Measurements from ENCODE around the gene ACTL6A.
A peak's percentile ranks its signal among the peaks of the same experiment; 100 is the strongest.
"Not testable (repeated sequence)": the region's sequence is repeated elsewhere in the genome, so short reads cannot be mapped to it uniquely, and the experiment has no call there.

The ACTL6A gene

DNA sequence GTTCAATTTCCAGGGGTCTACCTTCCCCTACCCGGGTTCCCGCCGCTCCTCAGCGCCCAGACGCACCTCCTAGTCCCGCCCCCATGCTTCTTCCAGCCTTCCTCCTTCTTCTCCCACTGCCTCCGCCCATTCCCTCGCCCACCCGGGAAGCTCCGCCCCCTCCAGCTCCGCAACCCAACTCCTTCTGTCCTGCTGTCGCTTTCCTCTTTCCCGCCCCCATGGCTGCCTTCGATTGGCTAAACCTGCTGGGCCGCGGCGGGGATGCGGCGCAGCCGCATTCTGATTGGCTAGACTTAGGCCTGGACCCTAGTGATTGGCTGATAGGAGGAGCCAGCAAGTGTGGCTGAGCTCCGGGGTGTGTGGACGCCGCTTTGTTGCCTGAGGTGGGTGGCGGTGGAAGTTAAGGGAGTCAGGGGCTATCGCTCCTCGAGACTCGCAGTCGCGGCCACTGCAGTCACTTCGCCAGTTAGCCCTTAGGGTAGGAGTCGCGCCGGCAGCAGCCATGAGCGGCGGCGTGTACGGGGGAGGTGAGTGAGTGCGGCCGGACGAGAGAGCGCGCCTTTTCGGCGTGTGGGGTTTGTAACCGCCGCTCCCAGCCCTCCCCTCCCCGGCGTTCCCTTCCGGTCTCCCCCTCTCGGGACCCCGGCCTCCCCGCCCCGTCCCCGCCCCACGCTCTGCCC, at the start of gene ACTL6A:
TSS of gene ACTL6A (plus strand) at position 336 of the 680 bp plus-strand sequence. CDS start at position 503, 167 bp downstream.
- peak; percentile 96 for DNase-seq

DNA sequence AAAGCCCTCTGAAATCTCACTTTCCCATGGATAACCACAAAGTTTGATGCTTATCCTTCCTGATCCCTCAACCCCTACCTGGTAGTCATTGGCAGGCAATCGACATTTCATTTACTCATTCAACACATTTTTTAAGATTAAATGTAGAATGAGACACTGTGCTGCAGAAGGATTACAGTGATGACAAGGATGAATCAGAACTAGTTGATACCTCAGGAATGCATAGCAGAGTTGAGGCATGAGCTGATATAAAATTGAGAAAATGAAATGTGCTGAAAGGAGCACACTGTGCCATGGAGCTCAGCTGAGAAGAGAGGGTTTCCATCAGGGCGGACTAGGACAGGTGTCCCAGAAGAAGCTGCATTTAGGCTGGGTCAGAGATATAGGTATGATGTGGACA, 48.9 kb upstream of the ACTL6A start:
- no peak for DNase-seq

DNA sequence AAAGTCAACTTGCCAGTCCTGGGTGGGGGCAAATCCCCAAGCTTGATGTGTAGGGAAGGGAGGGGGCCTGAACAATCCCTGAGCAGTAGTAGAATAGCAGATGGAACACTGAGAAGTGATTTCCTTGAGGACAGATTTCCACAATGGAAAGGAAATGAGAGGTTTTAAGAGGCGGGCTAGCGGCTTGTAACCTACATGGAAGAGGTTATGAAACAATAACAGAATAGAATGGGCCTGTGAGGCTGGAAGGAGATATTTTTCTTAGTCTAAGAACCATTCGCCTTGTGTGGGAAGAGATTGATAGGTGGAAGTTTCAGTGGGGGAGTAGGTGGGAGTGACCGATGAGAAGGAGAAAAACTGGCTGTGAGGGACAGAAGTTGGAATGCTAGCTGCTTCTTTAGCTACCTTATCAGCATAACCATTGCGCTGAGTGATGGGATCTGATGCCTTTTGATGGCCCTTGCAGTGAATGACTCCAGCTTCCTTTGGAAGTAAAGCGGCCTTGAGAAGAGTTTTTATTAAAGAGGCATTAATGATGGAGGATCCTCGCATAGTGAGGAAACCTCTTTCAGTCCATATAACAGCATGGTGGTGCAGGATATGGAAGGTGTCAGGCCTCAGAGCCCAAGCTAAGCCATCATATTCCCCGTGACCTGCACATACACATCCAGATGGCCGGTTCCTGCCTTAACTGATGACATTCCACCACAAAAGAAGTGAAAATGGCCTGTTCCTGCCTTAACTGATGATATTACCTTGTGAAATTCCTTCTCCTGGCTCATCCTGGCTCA, 46.1 kb upstream of the ACTL6A start:
- DNase-seq: not testable (repeated sequence)

DNA sequence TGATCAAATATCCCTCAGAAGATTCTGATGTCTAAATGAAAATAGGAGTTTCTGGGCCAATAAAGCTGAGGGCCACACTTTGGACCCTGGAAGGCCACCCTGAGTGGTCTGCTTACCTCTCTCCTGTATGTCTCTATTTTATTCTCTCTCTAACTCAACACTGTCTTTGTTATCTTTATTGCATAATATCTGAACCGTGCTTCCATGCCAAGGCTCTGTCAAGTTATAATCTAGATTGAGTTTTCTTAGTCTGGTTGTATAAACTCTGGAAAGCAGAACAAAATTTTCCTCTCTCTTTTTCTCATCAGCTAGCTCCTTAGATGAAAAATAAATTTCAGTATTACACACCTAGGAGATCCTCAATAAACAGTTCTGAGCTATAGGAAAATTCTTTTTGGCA, 36.2 kb upstream of the ACTL6A start:
- DNase-seq: no peak

DNA sequence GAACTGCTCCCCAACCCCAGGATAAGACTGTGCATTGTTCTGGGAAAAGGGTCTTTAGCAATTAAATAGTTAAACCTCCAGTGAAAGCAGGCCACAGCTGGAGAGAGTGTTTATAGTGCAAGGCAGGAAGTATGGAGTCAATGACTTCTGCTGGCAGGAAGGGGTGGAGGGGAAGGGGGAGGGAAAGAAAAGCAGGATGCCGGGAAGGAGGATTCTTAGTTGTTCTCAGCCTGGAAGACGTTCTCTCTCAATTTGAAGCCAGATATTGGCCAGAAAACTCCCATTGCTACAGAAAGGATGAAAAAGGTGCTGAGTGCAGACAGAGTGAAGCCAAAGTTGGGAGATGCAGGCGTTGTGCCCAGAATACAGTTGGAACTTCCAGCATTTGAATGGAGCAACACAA, 35.7 kb upstream of the ACTL6A start:
- DNase-seq: no peak

DNA sequence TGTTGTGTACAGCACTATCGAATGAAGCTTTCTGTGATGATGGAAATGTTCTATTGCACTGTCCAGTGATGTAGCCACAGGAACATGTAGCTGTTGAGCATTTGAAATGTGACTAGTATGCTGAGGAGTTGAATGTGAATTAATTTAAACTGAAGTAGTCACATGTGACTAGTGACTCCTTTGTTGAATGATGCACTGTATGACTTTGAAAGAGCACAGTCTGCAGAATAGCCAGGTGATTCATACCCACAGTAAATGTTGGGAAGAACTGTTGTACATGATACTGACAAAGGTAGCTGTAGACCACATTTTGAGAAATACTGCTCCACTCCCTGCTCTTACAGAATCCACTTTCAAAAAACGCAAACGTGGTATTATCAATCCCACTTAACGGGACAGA, 34.0 kb upstream of the ACTL6A start:
- DNase-seq: no peak

DNA sequence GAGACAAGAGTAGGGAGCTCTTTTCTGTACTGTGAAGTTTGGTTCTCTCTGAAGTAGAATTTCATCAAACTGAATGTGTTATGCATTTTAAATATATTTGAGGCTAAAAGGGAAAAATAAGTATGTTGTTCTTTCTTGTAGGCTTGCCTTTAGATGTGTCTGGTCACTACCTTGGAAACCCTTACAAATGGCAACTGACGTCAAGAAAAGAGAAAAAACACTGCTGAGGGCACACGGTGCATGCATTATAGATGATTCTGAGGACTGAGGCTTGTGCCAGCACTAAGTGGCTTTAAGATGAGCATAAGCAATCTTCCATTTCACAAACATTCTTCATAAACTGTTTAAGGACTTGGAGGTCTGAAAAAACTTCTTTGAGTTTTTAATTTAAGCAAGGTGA, 31.1 kb upstream of the ACTL6A start:
- no peak for DNase-seq

DNA sequence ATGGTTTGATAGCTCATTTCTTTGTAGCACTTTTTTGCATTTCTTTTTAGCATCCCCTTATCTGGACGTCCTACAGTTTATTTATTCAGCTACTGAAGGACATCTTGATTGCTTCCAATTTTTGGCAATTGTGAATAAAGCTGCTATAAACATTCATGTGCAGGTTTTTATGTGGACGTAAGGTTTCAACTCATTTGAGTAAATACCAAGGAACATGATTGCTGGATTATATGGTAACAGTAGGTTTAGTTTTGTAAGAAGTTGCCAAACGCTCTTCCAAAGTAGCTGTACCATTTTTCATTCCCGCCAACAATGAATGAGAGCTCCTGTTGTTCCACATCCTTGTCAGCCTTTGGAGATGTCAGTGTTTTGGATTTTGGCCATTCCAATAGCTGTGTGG, 29.5 kb upstream of the ACTL6A start:
- no peak for DNase-seq

DNA sequence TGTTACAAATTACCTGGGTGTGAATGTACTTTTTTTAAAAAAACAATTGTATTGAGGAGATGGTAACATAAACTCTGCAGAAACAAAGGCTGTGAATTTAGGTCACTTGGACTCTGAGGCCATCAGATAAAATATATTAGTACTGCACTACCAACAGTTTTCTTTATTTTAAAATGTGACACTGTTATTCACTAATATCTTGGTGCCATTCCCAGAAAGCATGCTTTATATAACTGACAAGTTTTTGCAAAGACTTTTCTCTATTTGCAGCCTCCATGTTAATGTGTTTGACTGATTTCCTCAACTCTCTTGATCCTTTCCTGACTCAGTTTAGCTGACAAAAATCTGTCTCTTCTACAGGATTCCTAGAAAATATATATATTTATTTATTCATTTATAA, 26.5 kb upstream of the ACTL6A start:
- no peak for DNase-seq

DNA sequence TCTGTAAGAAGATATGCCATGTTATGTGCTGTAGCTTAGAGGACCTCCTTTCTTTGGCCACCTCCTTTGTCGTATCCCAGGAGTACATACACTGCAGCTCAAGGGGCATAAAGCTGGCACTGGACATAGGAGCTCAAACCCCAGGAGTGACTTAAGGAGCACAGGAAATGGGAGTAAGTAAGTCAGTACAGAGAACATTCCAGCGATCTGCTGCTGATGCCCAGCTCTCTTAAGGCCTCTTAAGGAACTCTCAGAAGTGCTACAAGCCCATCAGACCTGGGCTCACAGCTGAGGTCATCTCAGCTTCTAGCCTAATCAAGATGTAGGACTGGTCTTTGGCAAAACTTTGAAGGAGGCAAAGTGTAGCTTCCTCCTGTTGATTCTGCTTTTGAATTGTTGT, 21.6 kb upstream of the ACTL6A start:
- DNase-seq: no peak

DNA sequence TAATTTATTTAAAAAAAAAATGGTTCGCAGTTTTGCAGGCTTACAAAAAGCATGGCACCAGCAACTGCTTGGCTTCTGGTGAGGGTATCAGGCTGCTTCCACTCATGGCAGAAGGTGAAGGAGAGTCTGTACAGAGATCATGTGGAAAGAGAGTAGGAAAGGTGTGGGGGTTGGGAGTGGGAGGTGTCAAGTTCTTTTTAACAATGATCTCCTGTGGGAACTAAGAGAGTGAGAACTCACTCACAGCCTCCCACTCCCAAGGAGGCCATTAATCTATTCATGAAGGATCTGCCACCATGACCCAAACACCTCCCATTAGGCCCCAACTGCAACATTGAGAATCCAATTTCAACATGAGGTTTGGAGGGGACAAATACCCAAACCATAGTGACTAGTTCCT, 21.1 kb upstream of the ACTL6A start:
- no peak for DNase-seq

DNA sequence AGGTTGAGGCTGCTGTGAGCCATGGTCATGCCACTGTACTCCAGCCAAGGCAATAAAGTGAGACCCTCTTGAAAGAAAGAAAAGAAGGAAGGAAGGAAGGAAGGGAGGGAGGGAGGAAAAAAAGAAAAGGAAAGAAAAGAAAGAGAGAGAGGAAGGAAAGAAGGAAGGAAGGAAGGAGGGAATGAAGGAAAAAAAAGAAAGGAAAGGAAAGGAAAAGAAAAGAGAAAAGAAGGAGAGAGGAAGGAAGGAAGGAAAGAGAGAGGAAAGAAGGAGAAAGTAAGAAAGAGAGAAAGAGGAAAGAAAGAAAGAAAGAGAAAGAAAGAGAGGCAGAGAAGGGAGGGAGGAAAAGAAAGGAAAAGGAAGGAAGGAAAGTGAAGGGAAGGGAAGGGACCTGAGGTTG, 20.4 kb upstream of the ACTL6A start:
- DNase-seq: no peak

DNA sequence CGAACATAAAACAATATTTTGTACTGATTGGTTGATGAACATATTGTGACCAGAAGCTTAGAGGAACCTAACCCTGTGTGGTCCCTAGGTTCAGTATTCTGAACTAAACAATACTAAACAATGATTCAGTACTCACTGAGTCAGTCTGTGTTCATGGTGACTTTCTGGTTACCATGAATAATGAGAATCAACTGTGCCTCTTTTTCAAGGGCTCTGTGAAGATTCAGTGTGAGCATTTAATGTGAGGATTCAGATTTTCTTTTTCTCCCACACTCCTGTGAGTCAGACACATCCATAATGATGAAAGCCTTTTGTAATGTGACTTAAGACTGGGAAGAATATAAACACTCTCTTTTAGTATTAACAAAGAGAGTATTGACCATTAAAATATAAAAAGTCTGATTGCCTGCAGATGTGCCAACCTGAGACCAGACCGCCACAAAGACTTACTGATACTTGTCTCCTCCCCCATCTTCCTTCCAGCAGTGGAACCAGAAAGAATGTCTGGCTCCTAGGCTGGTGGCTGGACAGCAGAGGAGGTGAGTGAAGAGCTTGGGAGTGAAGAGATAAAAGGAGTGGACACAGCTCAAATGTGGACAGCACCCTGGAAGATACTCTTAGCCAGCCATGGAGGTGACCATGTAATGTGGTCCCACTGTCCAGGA, 17.6 kb upstream of the ACTL6A start:
- DNase-seq: no peak

DNA sequence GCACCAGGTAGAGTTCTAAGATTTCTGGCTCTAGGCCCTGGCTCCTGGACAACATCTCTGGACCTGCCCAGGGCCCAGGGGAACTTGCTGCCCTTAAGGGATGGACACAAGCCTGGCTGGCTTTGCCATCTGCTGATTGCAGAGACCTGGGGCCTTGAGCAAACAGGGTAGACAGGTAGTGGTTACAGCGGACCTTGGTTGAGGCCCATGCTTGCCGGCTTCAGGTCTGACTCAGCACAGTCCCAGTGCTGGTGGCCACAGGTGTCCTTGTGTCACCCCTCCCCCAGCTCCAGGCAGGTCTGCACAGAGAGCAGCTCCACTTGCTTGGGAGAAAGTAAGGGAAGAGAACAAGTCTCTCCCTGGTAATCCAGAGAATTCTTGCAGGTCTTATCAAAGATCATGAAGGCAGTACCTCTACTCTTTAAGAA, 15.9 kb upstream of the ACTL6A start:
- no peak for DNase-seq

DNA sequence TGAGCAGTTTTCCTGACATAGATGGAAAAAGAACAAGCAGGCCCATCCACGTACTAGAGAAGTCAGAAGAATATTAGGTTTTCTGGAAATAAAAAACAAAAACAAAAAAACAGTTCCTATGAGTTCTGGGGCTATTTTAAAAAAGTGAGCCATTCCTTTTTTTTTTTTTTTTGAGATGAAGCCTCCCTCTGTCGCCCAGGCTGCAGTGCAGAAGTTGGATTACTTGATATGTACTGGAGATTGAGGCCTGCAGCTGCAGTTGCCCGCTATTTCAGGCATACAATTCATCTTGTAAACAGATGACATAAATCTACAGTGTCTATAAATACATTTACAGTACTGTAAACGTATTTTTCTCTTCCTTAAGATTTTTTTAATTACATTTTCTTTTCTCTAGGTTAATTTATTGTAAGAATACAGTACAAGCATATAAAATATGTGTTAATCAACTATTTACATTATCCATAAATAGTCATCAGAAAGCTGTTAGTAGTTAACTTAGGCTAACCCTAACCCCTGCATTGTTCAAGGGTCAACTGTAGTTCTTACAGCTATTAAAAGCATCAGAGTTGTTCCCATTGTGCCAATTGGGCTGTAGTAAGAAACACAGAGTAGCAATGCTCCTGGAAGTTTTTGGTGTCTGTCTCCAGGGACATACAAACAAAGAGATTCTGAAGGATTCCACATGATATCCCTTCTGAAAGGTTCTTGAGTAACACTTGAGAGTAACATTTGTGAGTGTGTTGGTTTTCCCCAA, 11.2 kb upstream of the ACTL6A start:
- no peak for DNase-seq

DNA sequence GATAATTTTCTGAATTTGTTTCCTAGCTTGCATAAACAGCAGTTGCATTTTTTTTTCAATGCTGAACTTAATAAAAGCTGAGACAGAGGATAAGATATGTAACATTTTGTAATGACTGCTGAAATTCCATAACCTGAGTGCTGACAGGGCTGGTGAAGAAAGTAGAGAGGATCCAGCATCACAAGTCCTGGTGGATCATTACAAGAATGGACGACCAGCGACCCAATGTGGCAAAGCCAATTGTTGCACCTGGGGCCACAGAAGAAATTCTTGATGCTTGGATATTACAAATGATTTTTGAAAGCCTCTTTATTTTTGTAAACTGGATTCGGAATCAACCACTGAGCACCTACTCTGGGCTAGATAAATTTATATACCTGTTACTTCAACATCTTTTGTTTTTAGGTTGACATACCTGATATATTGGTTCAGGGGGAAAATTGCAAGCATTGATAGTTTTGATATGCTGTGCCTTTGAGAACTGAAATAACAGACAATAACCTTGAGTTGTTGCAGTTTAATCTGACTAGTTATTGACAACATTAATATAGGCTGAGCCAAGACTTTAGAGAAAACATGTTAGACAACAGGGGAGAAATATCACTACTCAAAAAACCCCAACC, 3.9 kb upstream of the ACTL6A start:
- DNase-seq: no peak

DNA sequence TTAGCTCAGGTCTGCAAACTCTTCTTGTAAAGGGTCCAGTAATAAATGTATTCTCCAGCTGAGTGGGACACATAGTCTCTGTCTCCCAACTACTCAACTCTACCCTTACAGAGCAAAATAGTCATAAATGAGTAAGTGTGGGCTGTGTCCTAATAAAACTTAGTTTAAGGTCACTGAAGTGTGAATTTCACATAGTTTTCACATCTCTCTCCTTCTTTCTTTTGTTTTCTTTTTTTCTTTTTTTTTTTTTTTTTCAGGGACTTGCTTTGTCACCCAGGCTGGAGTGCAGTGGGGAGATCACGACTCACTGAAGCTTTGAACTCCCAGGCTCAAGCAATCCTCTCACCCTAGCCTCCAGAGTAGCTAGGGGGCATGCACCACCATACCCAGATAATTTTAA, 1.9 kb upstream of the ACTL6A start:
- DNase-seq: no peak

DNA sequence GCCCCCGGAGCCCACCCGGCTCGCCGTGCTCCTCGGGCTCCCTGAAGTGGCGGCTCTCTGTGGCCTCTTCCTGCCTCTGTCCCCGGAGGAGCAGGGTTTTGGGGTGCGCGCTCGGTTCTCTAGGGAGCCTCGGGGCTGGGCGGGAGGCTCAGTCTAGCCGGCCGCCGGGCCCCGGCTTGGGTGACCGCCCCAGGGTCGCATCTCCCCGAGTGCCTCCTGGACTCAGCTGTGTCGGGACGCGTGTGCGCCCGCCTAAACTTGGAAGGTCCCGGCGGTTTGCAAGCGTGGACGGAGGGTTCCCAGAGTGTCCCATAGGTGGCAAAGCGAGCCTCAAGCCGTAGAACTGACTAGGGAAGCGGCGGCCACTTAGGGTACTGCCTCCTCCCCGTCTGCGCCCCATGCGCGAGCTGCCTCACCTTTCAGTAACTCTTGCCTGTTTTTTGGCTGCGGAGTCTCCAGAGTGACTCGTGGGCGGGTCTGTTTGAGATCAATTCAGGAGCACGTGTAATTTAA, 601 bp downstream of the ACTL6A start:
- peak; percentile 49 for DNase-seq

DNA sequence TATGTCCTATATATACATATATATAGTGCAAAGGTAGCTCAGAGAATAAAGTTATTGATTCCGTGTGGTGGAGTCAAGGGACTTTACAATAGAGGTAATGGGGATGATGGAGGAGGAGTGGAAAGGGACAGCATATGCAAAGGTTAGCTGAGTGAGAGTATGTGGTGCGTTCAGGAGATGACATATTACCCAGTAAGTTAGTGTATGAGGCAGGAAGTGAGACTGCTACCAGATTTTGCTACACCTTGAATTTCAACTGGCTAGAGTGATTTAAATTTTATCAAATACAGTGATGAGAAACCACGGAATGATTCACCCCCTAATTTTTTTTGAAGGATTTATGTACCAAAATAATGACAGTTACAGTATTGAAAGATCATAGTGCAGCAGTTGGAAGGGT, 2.8 kb downstream of the ACTL6A start:
- DNase-seq: no peak

DNA sequence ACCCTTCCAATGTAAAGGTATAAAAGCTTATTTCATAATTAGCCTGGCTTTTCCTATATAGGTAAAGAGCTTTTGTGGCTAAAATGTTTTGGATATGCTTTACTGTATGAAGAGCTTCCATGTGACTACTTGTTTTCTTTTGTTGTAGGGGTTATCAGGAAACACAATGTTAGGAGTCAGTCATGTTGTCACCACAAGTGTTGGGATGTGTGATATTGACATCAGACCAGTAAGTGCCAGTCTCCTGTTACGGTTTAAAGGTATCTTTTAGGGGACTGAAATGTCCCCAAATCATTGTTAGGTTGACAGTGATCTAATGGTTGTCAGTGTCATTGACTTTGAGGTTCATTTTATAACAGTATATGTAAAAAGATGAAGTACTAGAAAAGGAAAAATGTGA, 18.3 kb downstream of the ACTL6A start:
- no peak for DNase-seq

DNA sequence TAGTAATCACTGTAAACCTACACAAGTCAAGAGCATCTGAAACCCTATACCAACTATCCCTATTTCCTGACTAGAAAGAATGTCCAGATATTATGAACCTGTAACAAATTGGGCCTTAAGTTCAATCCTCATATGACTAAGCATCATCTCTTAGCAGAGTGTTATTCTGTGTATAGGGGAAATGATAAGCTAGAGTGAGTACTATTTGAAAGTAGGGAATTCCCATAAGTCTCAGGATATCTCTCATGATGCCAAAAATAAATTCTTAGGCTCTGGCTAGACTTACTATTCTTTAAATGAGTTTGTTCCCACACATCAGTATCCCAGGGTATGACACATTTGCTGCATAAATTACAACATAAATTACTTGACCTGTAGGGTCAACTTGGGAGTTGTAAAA, 26.4 kb downstream of the ACTL6A start:
- DNase-seq: no peak

DNA sequence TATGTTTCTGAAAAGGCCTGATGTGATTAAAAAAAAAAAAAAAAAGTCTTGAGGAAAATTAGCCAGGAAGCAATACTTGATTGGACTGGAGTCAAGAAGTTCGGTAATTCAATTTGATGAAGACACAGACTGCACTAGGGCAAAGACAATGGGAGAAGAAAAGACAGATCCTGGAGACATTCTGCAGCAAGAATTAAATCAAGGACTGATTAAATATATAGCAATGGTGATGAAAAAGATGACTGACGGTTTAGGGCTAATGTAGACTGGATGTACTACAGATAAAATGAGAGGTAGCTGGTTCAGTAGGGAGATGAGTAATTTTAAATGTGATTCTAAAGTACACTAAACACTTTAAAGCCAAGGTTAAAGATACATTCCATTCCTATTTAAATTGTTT, 27.9 kb downstream of the ACTL6A start:
- DNase-seq: no peak

DNA sequence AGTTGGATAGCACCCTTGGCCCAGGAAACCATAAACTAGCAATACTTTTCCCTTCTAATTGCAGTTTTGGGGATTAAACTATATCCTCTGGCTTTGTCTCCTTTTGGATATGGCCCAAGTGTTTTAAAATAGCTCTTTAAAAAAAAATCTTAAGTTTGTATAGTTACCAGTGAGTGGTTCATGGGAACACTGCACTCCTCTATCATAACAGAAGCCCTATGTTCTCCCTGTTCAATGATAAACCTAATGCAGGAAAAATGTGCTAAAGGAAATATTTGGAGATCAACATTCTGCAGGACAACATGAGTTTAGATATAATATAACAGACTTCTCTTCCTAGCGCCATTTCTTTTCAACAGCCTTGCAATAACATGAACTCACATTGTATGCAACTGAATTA, 28.6 kb downstream of the ACTL6A start:
- DNase-seq: no peak

Data from activated CD4-positive, alpha-beta T cell treated with anti-CD3 and anti-CD28 coated beads for 1 hour (primary cell).